OCI-LY1 (cell line): ENCODE measurements around the gene CPAMD8.
"Not testable (repeated sequence)": the region's sequence is repeated elsewhere in the genome, so short reads cannot be mapped to it uniquely, and the experiment has no call there.

ENCODE experiments used
- H2AFZ ChIP-seq: fragments of 200-600 bp; sonication (generic), shearing (Covaris generic); 2 replicates; pipeline ENCODE4 v1.6.0; 2014; ENCODE audit warnings: antibody characterized with exemption, mild to moderate bottlenecking, low read length
- H3F3A ChIP-seq: fragments of 200-600 bp; sonication (generic), shearing (Covaris generic); 2 replicates; pipeline ENCODE4 v1.6.0; 2014; ENCODE audit warnings: mild to moderate bottlenecking, antibody characterized with exemption, low read length, moderate library complexity; ENCODE audit not compliant: insufficient read depth
- H3K27ac ChIP-seq: fragments of 200-600 bp; sonication (generic); 2 replicates; pipeline ENCODE4 v1.5.1; 2014; ENCODE audit warnings: low read length, mixed run types, mild to moderate bottlenecking, low read depth; ENCODE audit not compliant: poor library complexity, severe bottlenecking
- H3K27me3 ChIP-seq: fragments of 200-600 bp; sonication (generic); 2 replicates; pipeline ENCODE4 v1.6.0; 2014; ENCODE audit warnings: antibody characterized with exemption, mild to moderate bottlenecking, low read length, moderate library complexity; ENCODE audit not compliant: insufficient read depth
- H3K36me3 ChIP-seq: fragments of 200-600 bp; sonication (generic); 2 replicates; pipeline ENCODE4 v1.6.1; 2014; ENCODE audit warnings: mild to moderate bottlenecking, antibody characterized with exemption, low read length, moderate library complexity, mixed read lengths; ENCODE audit not compliant: insufficient read depth
- H3K4me1 ChIP-seq: fragments of 200-600 bp; sonication (generic); 2 replicates; pipeline ENCODE4 v1.5.1; 2014; ENCODE audit warnings: mild to moderate bottlenecking, low read length, moderate library complexity; ENCODE audit not compliant: insufficient read depth, severe bottlenecking
- H3K4me2 ChIP-seq: fragments of 200-600 bp; sonication (generic), shearing (Covaris generic); 2 replicates; pipeline ENCODE4 v1.6.1; 2014; ENCODE audit warnings: low read length
- H3K4me3 ChIP-seq: fragments of 200-600 bp; sonication (generic); 2 replicates; pipeline ENCODE4 v1.5.1; 2014; ENCODE audit warnings: low read length, low read depth, mild to moderate bottlenecking, mixed read lengths; ENCODE audit not compliant: poor library complexity, severe bottlenecking
- H3K79me2 ChIP-seq: fragments of 200-600 bp; shearing (Covaris generic); 2 replicates; pipeline ENCODE4 v1.6.1; 2016; ENCODE audit warnings: mixed run types, low read length, mixed read lengths; ENCODE audit not compliant: insufficient read depth
- H3K9ac ChIP-seq: fragments of 200-600 bp; sonication (generic), shearing (Covaris generic); 2 replicates; pipeline ENCODE4 v1.6.1; 2014; ENCODE audit warnings: mild to moderate bottlenecking, low read length, mixed read lengths
- H3K9me2 ChIP-seq: fragments of 200-600 bp; sonication (generic), shearing (Covaris generic); 2 replicates; pipeline ENCODE4 v1.6.1; 2014; ENCODE audit warnings: low read depth, mild to moderate bottlenecking, low read length, mixed read lengths
- H3K9me3 ChIP-seq: fragments of 200-600 bp; shearing (Covaris generic); 2 replicates; pipeline ENCODE4 v1.6.1; 2014; ENCODE audit warnings: low read length, mixed read lengths
- H4K20me1 ChIP-seq: fragments of 200-600 bp; sonication (generic), shearing (Covaris generic); 2 replicates; pipeline ENCODE4 v1.6.0; 2016; ENCODE audit warnings: mild to moderate bottlenecking, low read length; ENCODE audit not compliant: insufficient read depth
- CTCF ChIP-seq: fragments of 200-600 bp; sonication (generic), shearing (Covaris generic); IDR thresholded peaks from 2 replicates; pipeline ENCODE4 v1.5.1; 2017; ENCODE audit warnings: mild to moderate bottlenecking, antibody characterized with exemption, low read length, moderate library complexity, mixed read lengths
- EZH2 ChIP-seq: fragments of 200-600 bp; sonication (generic), shearing (Covaris generic); IDR thresholded peaks from 2 replicates; pipeline ENCODE4 v1.8.0; 2017; ENCODE audit warnings: borderline replicate concordance, mixed run types, mild to moderate bottlenecking, antibody characterized with exemption, low read length, moderate library complexity, mixed read lengths

The CPAMD8 gene

GRCh38 chr19:16877581-16877980, 149.0 kb downstream of the CPAMD8 start:
- Histone ChIP-seq H3K79me2 (no peaks in the 10 kb centered on the region), H3K36me3 (peaks cover 57% of the 10 kb centered on the region), H3K27me3 (no peaks in the 10 kb centered on the region), H3K9ac (no peak overlapping the region), H3K9me2 (no peaks in the 10 kb centered on the region), H3F3A (no peaks in the 10 kb centered on the region), H3K27ac (no peak overlapping the region), H3K4me1 (no peaks in the 10 kb centered on the region), H3K4me2 (no peak overlapping the region), H3K9me3 (peaks cover 13% of the 10 kb centered on the region; the same call in 1 of the 2 replicates), H3K4me3 (no peak overlapping the region), H2AFZ (no peak overlapping the region), H4K20me1 (no peaks in the 10 kb centered on the region)
- TF ChIP-seq CTCF: no peak
- TF ChIP-seq EZH2: no peak

- no peaks in the 10 kb centered on the region for H3K79me2 ChIP-seq
- TF ChIP-seq EZH2 (no peak), CTCF (no peak)
- H2AFZ ChIP-seq: no peak overlapping the region
- H3K4me2 ChIP-seq: no peak overlapping the region
- no peak overlapping the region for H3K9ac ChIP-seq
- H3F3A ChIP-seq: no peaks in the 10 kb centered on the region
- H4K20me1 ChIP-seq: no peaks in the 10 kb centered on the region
- H3K27ac ChIP-seq: no peak overlapping the region
- no peaks in the 10 kb centered on the region for H3K9me2 ChIP-seq
- no peaks in the 10 kb centered on the region for H3K27me3 ChIP-seq
- H3K4me1 ChIP-seq: no peaks in the 10 kb centered on the region
- peaks cover 61% of the 10 kb centered on the region for H3K36me3 ChIP-seq
- H3K9me3 ChIP-seq: peaks cover 11% of the 10 kb centered on the region; the same call in 1 of the 2 replicates
- H3K4me3 ChIP-seq: no peak overlapping the region
Observed at GRCh38 chr19:16876904-16877361, 149.7 kb downstream of the CPAMD8 start.

- no peak for TF ChIP-seq CTCF
- TF ChIP-seq EZH2: no peak
- Histone ChIP-seq H3K4me2 (no peak overlapping the region), H3F3A (no peaks in the 10 kb centered on the region), H4K20me1 (no peaks in the 10 kb centered on the region), H3K9me3 (0 out of 2 replicates have a peak, but pooled peaks cover under 1% of the 10 kb centered on the region), H3K9ac (no peak overlapping the region), H3K27ac (peak overlapping the region; percentile 41), H2AFZ (no peak overlapping the region), H3K36me3 (peaks cover 70% of the 10 kb centered on the region), H3K4me3 (no peak overlapping the region), H3K9me2 (no peaks in the 10 kb centered on the region), H3K27me3 (no peaks in the 10 kb centered on the region), H3K79me2 (no peaks in the 10 kb centered on the region), H3K4me1 (no peaks in the 10 kb centered on the region)
Observed at GRCh38 chr19:16875584-16876555, 150.7 kb downstream of the CPAMD8 start.

GRCh38 chr19:16874978-16875299, 151.7 kb downstream of the CPAMD8 start:
- H3K79me2 ChIP-seq, H3F3A ChIP-seq, H3K9me2 ChIP-seq, H3K9ac ChIP-seq, H3K9me3 ChIP-seq, H3K4me2 ChIP-seq, H4K20me1 ChIP-seq, H3K4me1 ChIP-seq, H3K4me3 ChIP-seq, H3K27me3 ChIP-seq, H2AFZ ChIP-seq: not testable (repeated sequence)
- peak overlapping the region; percentile 41 for H3K27ac ChIP-seq
- H3K36me3 ChIP-seq: peaks cover 68% of the 10 kb centered on the region
